ENCODE data around the gene CLDN12. TPM values are rescaled to one million over a fixed set of nuclear protein-coding genes. Genes with fewer than 3 reads are reported as not detected.

CLDN12 gene
- total and polyA plus RNA-seq, 2 donors (not counting 1 experiment from before 2014, with no cell fraction given) = 1.2 to 14.1 TPM

- Mint-ChIP-seq H3K27me3 (no peaks in the 10 kb centered on the region), H3K27ac (no peak overlapping the region), H3K4me3 (no peak overlapping the region), H3K9me3 (ENCODE audit: insufficient read depth) (no peaks in the 10 kb centered on the region), H3K4me1 (no peaks in the 10 kb centered on the region)
- H3K9ac ChIP-seq (ENCODE audit: low read length) = no peak overlapping the region
- H3K9me3 ChIP-seq (ENCODE audit: control extremely low read depth in 1 of 3, control insufficient read depth in 2 of 3, insufficient read depth in 1 of 3, low read length in 2 of 3) = no peaks in the 10 kb centered on the region
- H3K27ac ChIP-seq (ENCODE audit: low read length in 2 of 2) = no peak overlapping the region
- no peak overlapping the region for H3K4me2 ChIP-seq (replicated peaks; ENCODE audit: low read depth, low read length, poor library complexity, severe bottlenecking)
- no peak for TF ChIP-seq CTCF (IDR thresholded peaks at IDR 0.05)
- no peak for TF ChIP-seq EZH2 (IDR thresholded peaks at IDR 0.05; ENCODE audit: borderline replicate concordance, insufficient read depth, low read depth, low read length, poor library complexity, severe bottlenecking)
- no peaks in the 10 kb centered on the region for H3K27me3 ChIP-seq (replicated peaks in 1 of 4; ENCODE audit: control extremely low read depth in 1 of 4, control insufficient read depth in 3 of 4, insufficient read depth in 4 of 4, low read length in 3 of 4)
- H3K79me2 ChIP-seq (ENCODE audit: control insufficient read depth, insufficient read depth, low read length) = no peaks in the 10 kb centered on the region
- no peak overlapping the region for H2AFZ ChIP-seq (ENCODE audit: insufficient read depth, low read depth, low read length, poor library complexity, severe bottlenecking)
- DNase-seq (no peak), ATAC-seq (ENCODE audit: low read depth) (no peak)
- peaks cover 26 to 54% of the 10 kb centered on the region in 2 experiments for H3K36me3 ChIP-seq (replicated peaks in 1 of 2; ENCODE audit: control extremely low read depth in 1 of 2, control insufficient read depth in 1 of 2, extremely low read depth in 1 of 2, insufficient read depth in 2 of 2, low read length in 1 of 2)
- H3K4me3 ChIP-seq (ENCODE audit: control extremely low read depth in 1 of 5, extremely low read depth in 1 of 5, insufficient read depth in 1 of 5, low read depth in 2 of 5, low read length in 4 of 5) = no peak overlapping the region
- no peaks in the 10 kb centered on the region for H4K20me1 ChIP-seq (ENCODE audit: control insufficient read depth, insufficient read depth, low read length, poor library complexity, severe bottlenecking)
- H3K4me1 ChIP-seq (ENCODE audit: control insufficient read depth in 2 of 2, insufficient read depth in 2 of 2, low read length in 2 of 2) = no peaks in the 10 kb centered on the region
- intact Hi-C loops (cut with micrococcal nuclease) = no loop called here
- ChIA-PET POLR2A (no interaction called here), CTCF (no interaction called here)
Measured at GRCh38 chr7:90384433-90384832, 18.8 kb upstream of the CLDN12 start.

- TF ChIP-seq CTCF (IDR thresholded peaks at IDR 0.05) (no peak), EZH2 (IDR thresholded peaks at IDR 0.05; ENCODE audit: borderline replicate concordance, insufficient read depth, low read depth, low read length, poor library complexity, severe bottlenecking) (no peak)
- peaks cover 16 to 30% of the 10 kb centered on the region in 2 experiments for H3K36me3 ChIP-seq (replicated peaks in 1 of 2; ENCODE audit: control extremely low read depth in 1 of 2, control insufficient read depth in 1 of 2, extremely low read depth in 1 of 2, insufficient read depth in 2 of 2, low read length in 1 of 2)
Measured at GRCh38 chr7:90387470-90388240, 15.6 kb upstream of the CLDN12 start.

More at GRCh38 chr7:90387470-90388240, 15.6 kb upstream of the CLDN12 start:
- Histone ChIP-seq H3K9me3 (ENCODE audit: control extremely low read depth in 1 of 3, control insufficient read depth in 2 of 3, insufficient read depth in 1 of 3, low read length in 2 of 3) (peaks cover 0 to 2% (median 0%) of the 10 kb centered on the region in 3 donors), H3K79me2 (ENCODE audit: control insufficient read depth, insufficient read depth, low read length) (no peaks in the 10 kb centered on the region), H3K4me1 (ENCODE audit: control insufficient read depth in 2 of 2, insufficient read depth in 2 of 2, low read length in 2 of 2) (no peaks in the 10 kb centered on the region), H4K20me1 (ENCODE audit: control insufficient read depth, insufficient read depth, low read length, poor library complexity, severe bottlenecking) (no peaks in the 10 kb centered on the region), H3K9ac (ENCODE audit: low read length) (no peak overlapping the region), H3K4me2 (replicated peaks; ENCODE audit: low read depth, low read length, poor library complexity, severe bottlenecking) (no peak overlapping the region), H3K27ac (ENCODE audit: low read length in 2 of 2) (no peak overlapping the region), H3K27me3 (replicated peaks in 1 of 4; ENCODE audit: control extremely low read depth in 1 of 4, control insufficient read depth in 3 of 4, insufficient read depth in 4 of 4, low read length in 3 of 4) (no peaks in the 10 kb centered on the region), H2AFZ (ENCODE audit: insufficient read depth, low read depth, low read length, poor library complexity, severe bottlenecking) (no peak overlapping the region), H3K4me3 (ENCODE audit: control extremely low read depth in 1 of 5, extremely low read depth in 1 of 5, insufficient read depth in 1 of 5, low read depth in 2 of 5, low read length in 4 of 5) (no peak overlapping the region)
- intact Hi-C loops (cut with micrococcal nuclease) = no loop called here
- ChIA-PET CTCF (no interaction called here), POLR2A (no interaction called here)
- WGBS (ENCODE audit: insufficient coverage) = 100% methylated on average over 1 of the region's 2 CpGs
- DNase-seq (no peak), ATAC-seq (ENCODE audit: low read depth) (no peak)
- H3K27me3 Mint-ChIP-seq = no peaks in the 10 kb centered on the region
- no peak overlapping the region for H3K27ac Mint-ChIP-seq
- no peaks in the 10 kb centered on the region for H3K4me1 Mint-ChIP-seq
- H3K4me3 Mint-ChIP-seq = no peak overlapping the region
- H3K9me3 Mint-ChIP-seq (ENCODE audit: insufficient read depth) = no peaks in the 10 kb centered on the region
